Measurements from ENCODE around the gene FGF9. TPM values are rescaled to one million over a fixed set of nuclear protein-coding genes. Genes with fewer than 3 reads are reported as not detected.

The FGF9 gene
- total RNA-seq, 1 experiment from 2014 or later, result not detected

GRCh38 chr13:21641629-21642028 is 29.2 kb upstream of the FGF9 start:
- no peak for ATAC-seq
- POLR2A ChIA-PET (ENCODE audit: unreplicated experiment), result no interaction called here
- H3K9me2 ChIP-seq (replicated peaks; ENCODE audit: low read length), result no peaks in the 10 kb centered on the region
- H3K79me2 ChIP-seq (ENCODE audit: low read length), result no peaks in the 10 kb centered on the region
- TF ChIP-seq EZH2phosphoT487 (IDR thresholded peaks at IDR 0.05; ENCODE audit: borderline replicate concordance, low read length) (no peak), CTCF (conservative IDR thresholded peaks at IDR 0.05; ENCODE audit: low read depth, low read length) (no peak), EZH2 (IDR thresholded peaks at IDR 0.05; ENCODE audit: low read length, unreplicated experiment) (no peak)
- H3F3A ChIP-seq (ENCODE audit: low read length, unreplicated experiment), result no peaks in the 10 kb centered on the region
- no peaks in the 10 kb centered on the region; the same call in 1 of the 2 replicates for H3K27me3 ChIP-seq (ENCODE audit: low read length)
- H3K4me3 ChIP-seq (ENCODE audit: low read length), result no peak overlapping the region
- no peaks in the 10 kb centered on the region for H3K36me3 ChIP-seq (ENCODE audit: low read depth, low read length)
- no peak overlapping the region for H3K4me2 ChIP-seq (ENCODE audit: low read length)
- intact Hi-C loops (cut with micrococcal nuclease), result no loop called here
- BruUV-seq (replicated peaks), result no TSS peak
- H4K20me1 ChIP-seq (ENCODE audit: low read length), result no peaks in the 10 kb centered on the region
- H3K9me3 ChIP-seq (ENCODE audit: low read length), result no peaks in the 10 kb centered on the region
- peaks cover 18% of the 10 kb centered on the region for H3K4me1 ChIP-seq (ENCODE audit: insufficient read depth, low read length)
- no peak overlapping the region for H2AFZ ChIP-seq (ENCODE audit: low read length)
- no peak overlapping the region for H3K9ac ChIP-seq (ENCODE audit: low read length)
- DNase-seq, result no peak
- CTCF ChIA-PET, result no interaction called here
- H3K27ac ChIP-seq (ENCODE audit: low read length), result no peak overlapping the region

GRCh38 chr13:21657538-21657937 is 13.3 kb upstream of the FGF9 start:
- Histone ChIP-seq H3K4me1 (ENCODE audit: insufficient read depth, low read length) (0 out of 2 replicates have a peak, but pooled peaks cover under 1% of the 10 kb centered on the region), H3K9me3 (ENCODE audit: low read length) (no peaks in the 10 kb centered on the region), H3K4me3 (ENCODE audit: low read length) (no peak overlapping the region), H2AFZ (ENCODE audit: low read length) (no peak overlapping the region), H3K27me3 (ENCODE audit: low read length) (no peaks in the 10 kb centered on the region), H3K4me2 (ENCODE audit: low read length) (no peak overlapping the region), H3K9me2 (replicated peaks; ENCODE audit: low read length) (no peaks in the 10 kb centered on the region), H4K20me1 (ENCODE audit: low read length) (no peaks in the 10 kb centered on the region), H3K79me2 (ENCODE audit: low read length) (no peaks in the 10 kb centered on the region), H3K27ac (ENCODE audit: low read length) (no peak overlapping the region), H3F3A (ENCODE audit: low read length, unreplicated experiment) (no peaks in the 10 kb centered on the region), H3K36me3 (ENCODE audit: low read depth, low read length) (no peaks in the 10 kb centered on the region), H3K9ac (ENCODE audit: low read length) (no peak overlapping the region)
- peak; percentile 60 for ATAC-seq
- TF ChIP-seq EZH2phosphoT487 (IDR thresholded peaks at IDR 0.05; ENCODE audit: borderline replicate concordance, low read length), result no peak
- TF ChIP-seq EZH2 (IDR thresholded peaks at IDR 0.05; ENCODE audit: low read length, unreplicated experiment), result no peak
- TF ChIP-seq CTCF (conservative IDR thresholded peaks at IDR 0.05; ENCODE audit: low read depth, low read length), result no peak
- no TSS peak for BruUV-seq (replicated peaks)
- CTCF ChIA-PET, result no interaction called here
- POLR2A ChIA-PET (ENCODE audit: unreplicated experiment), result no interaction called here
- DNase-seq, result peak; percentile 28
- intact Hi-C loops (cut with micrococcal nuclease), result no loop called here

GRCh38 chr13:21659087-21659486 is 11.8 kb upstream of the FGF9 start:
- H3K36me3 ChIP-seq (ENCODE audit: low read depth, low read length), result no peaks in the 10 kb centered on the region
- no peak overlapping the region for H3K9ac ChIP-seq (ENCODE audit: low read length)
- no peaks in the 10 kb centered on the region for H3K9me3 ChIP-seq (ENCODE audit: low read length)
- H3K4me3 ChIP-seq (ENCODE audit: low read length), result no peak overlapping the region
- intact Hi-C loops (cut with micrococcal nuclease), result no loop called here
- H3K4me1 ChIP-seq (ENCODE audit: insufficient read depth, low read length), result peaks cover 12% of the 10 kb centered on the region; the same call in 1 of the 2 replicates
- no peaks in the 10 kb centered on the region for H3F3A ChIP-seq (ENCODE audit: low read length, unreplicated experiment)
- ChIA-PET POLR2A (ENCODE audit: unreplicated experiment) (no interaction called here), CTCF (no interaction called here)
- DNase-seq (no peak), ATAC-seq (no peak)
- H3K79me2 ChIP-seq (ENCODE audit: low read length), result no peaks in the 10 kb centered on the region
- H3K4me2 ChIP-seq (ENCODE audit: low read length), result no peak overlapping the region
- no peaks in the 10 kb centered on the region for H3K9me2 ChIP-seq (replicated peaks; ENCODE audit: low read length)
- no TSS peak for BruUV-seq (replicated peaks)
- no peak overlapping the region for H2AFZ ChIP-seq (ENCODE audit: low read length)
- no peak for TF ChIP-seq EZH2phosphoT487 (IDR thresholded peaks at IDR 0.05; ENCODE audit: borderline replicate concordance, low read length)
- TF ChIP-seq EZH2 (IDR thresholded peaks at IDR 0.05; ENCODE audit: low read length, unreplicated experiment), result no peak
- no peak for TF ChIP-seq CTCF (conservative IDR thresholded peaks at IDR 0.05; ENCODE audit: low read depth, low read length)
- H4K20me1 ChIP-seq (ENCODE audit: low read length), result no peaks in the 10 kb centered on the region
- no peak overlapping the region for H3K27ac ChIP-seq (ENCODE audit: low read length)
- no peaks in the 10 kb centered on the region for H3K27me3 ChIP-seq (ENCODE audit: low read length)
